Esophagus squamous epithelium (tissue), 5 donors: ENCODE data around the gene SRGAP3. TPM values are rescaled to one million over a fixed set of nuclear protein-coding genes. Genes with fewer than 3 reads are reported as not detected.
A peak's percentile ranks its signal among the peaks of the same experiment; 100 is the strongest.

ENCODE experiments used
- DNase-seq: peaks from one replicate; lab custom pipeline; 2025; lab: John Stamatoyannopoulos, UW
- H3K27ac ChIP-seq, 4 donors: fragments of 200-600 bp; sonication (generic); one replicate each; pipeline ENCODE4 v1.5.1; 2016 to 2019; ENCODE audit warnings: mild to moderate bottlenecking in 1 of 4
- H3K27me3 ChIP-seq, 4 donors: fragments of 200-600 bp; sonication (generic); 1 replicate in 3 of 4; 2 replicates in 1 of 4; pipeline versions ENCODE4 v1.5.1 to v1.6.0; 2017 to 2021; ENCODE audit warnings: antibody characterized with exemption in 1 of 4
- H3K36me3 ChIP-seq, 3 donors: fragments of 200-600 bp; sonication (generic); one replicate each; pipeline ENCODE4 v1.5.1; 2016 to 2019
- H3K4me1 ChIP-seq, 3 donors: fragments of 200-600 bp; sonication (generic); one replicate each; pipeline ENCODE4 v1.5.1; 2017 to 2019
- H3K4me3 ChIP-seq, 4 donors: fragments of 200-600 bp; sonication (generic); 1 replicate in 3 of 4; 2 replicates in 1 of 4; pipeline ENCODE4 v1.5.1; 2016 to 2019; ENCODE audit warnings: mild to moderate bottlenecking in 2 of 4, moderate library complexity in 1 of 4
- H3K9me3 ChIP-seq, 3 donors: fragments of 200-600 bp; sonication (generic); one replicate each; pipeline ENCODE4 v1.5.1; 2016 to 2019
- CTCF ChIP-seq, 6 experiments: fragments of 450-650 bp in 4 of 6; fragments of 200-600 bp in 2 of 6; sonication (generic) in 2 of 6; IDR thresholded peaks; one replicate each; pipeline ENCODE4 v1.5.1; 2016 to 2019; ENCODE audit warnings: antibody characterized with exemption in 6 of 6, mild to moderate bottlenecking in 4 of 6, moderate library complexity in 4 of 6
- POLR2A ChIP-seq, 4 donors: fragments of 450-650 bp; IDR thresholded peaks; one replicate each; pipeline ENCODE4 v1.6.1; 2017; ENCODE audit warnings: antibody characterized with exemption in 4 of 4, mild to moderate bottlenecking in 4 of 4, moderate library complexity in 3 of 4
- WGBS, 2 donors: methylation state at CpG; one replicate each; pipeline ENCODE4 v1.1.5; 2018; 5-methylcytosine and 5-hydroxymethylcytosine counted together
- intact Hi-C: fragments of 100-400 bp; cut with DNase I; formaldehyde crosslinking; loops from one replicate; pipeline ENCODE4 v1.15.0; 2022
- total RNA-seq, 4 donors: library from RNA; depleted of rRNA; stranded (reverse); fragments of >200 nt; gene quantifications; one replicate each; pipeline ENCODE4 v1.1.0, GENCODE V29; 2016
- donor health status: DM: yes; HTN: yes; CAD: no.

The SRGAP3 gene
- total RNA-seq, 4 donors from 2014 or later = 4.0 to 15.8 (median 6.6) TPM

- DNase-seq = no peak
- H3K9me3 ChIP-seq = no peaks in the 10 kb centered on the region
- H3K4me1 ChIP-seq = peaks cover 3 to 64% (median 14%) of the 10 kb centered on the region in 3 donors
- intact Hi-C loops = no loop called here
- TF ChIP-seq CTCF (IDR thresholded peaks at IDR 0.05) = no peak
- no peak for TF ChIP-seq POLR2A (IDR thresholded peaks at IDR 0.05)
- H3K27ac ChIP-seq = peak overlapping the region in 2 of 4 donors; percentile 14 to 16
- H3K4me3 ChIP-seq = no peak overlapping the region
- no peaks in the 10 kb centered on the region for H3K27me3 ChIP-seq
- no peaks in the 10 kb centered on the region for H3K36me3 ChIP-seq
- WGBS, 2 donors = 19 to 24% methylated on average over 4 of the region's 5 CpGs
Measured at GRCh38 chr3:9175421-9175820, 74.0 kb downstream of the SRGAP3 start.

GRCh38 chr3:9173445-9173844 is 76.0 kb downstream of the SRGAP3 start:
- H3K36me3 ChIP-seq = no peaks in the 10 kb centered on the region
- H3K9me3 ChIP-seq = no peaks in the 10 kb centered on the region
- TF ChIP-seq CTCF (IDR thresholded peaks at IDR 0.05) (no peak), POLR2A (IDR thresholded peaks at IDR 0.05) (no peak)
- H3K27ac ChIP-seq = peak overlapping the region in 2 of 4 donors; percentile 9 to 65
- WGBS, 2 donors = 64 to 85% methylated on average over 5 of the region's 5 CpGs
- no peak for DNase-seq
- intact Hi-C loops = no loop called here
- H3K4me3 ChIP-seq = no peak overlapping the region
- H3K27me3 ChIP-seq = no peaks in the 10 kb centered on the region
- H3K4me1 ChIP-seq = peaks cover 11 to 73% (median 30%) of the 10 kb centered on the region in 3 donors

- H3K4me3 ChIP-seq = no peak overlapping the region
- no peak for TF ChIP-seq CTCF (IDR thresholded peaks at IDR 0.05)
- no peak for TF ChIP-seq POLR2A (IDR thresholded peaks at IDR 0.05)
- 18 to 26% methylated on average over 9 to 11 of the region's 11 CpGs for WGBS, 2 donors
- intact Hi-C loops = no loop called here
- no peaks in the 10 kb centered on the region for H3K36me3 ChIP-seq
- H3K27me3 ChIP-seq = no peaks in the 10 kb centered on the region
- peak overlapping the region in 3 of 4 donors; percentile 9 to 65 (median 50) for H3K27ac ChIP-seq
- no peaks in the 10 kb centered on the region for H3K9me3 ChIP-seq
- peaks cover 17 to 79% (median 36%) of the 10 kb centered on the region in 3 donors for H3K4me1 ChIP-seq
- no peak for DNase-seq
Measured at GRCh38 chr3:9172851-9173321, 76.6 kb downstream of the SRGAP3 start.

GRCh38 chr3:9170851-9171160 is 78.6 kb downstream of the SRGAP3 start:
- no CpG with 5 or more reads among the region's 5 CpGs for WGBS, 2 donors
- intact Hi-C loops = no loop called here

More at GRCh38 chr3:9170851-9171160, 78.6 kb downstream of the SRGAP3 start:
- DNase-seq = no peak
- Histone ChIP-seq H3K4me3 (no peak overlapping the region), H3K9me3 (no peaks in the 10 kb centered on the region), H3K4me1 (peaks cover 19 to 81% (median 40%) of the 10 kb centered on the region in 3 donors), H3K27ac (peak overlapping the region; percentile 28 to 81 (median 64)), H3K36me3 (no peaks in the 10 kb centered on the region), H3K27me3 (no peaks in the 10 kb centered on the region)
- TF ChIP-seq POLR2A (IDR thresholded peaks at IDR 0.05) = no peak
- no peak for TF ChIP-seq CTCF (IDR thresholded peaks at IDR 0.05)
